HG03442 (cell line): ENCODE data around the gene L3MBTL4.

Experiments
- ATAC-seq: cut with Tn5 transposase; IDR thresholded peaks from one replicate; pipeline ENCODE4 v1.9.1; 2021; ENCODE audit warnings: mild to moderate bottlenecking, moderate library complexity; ENCODE audit not compliant: unreplicated experiment

L3MBTL4 gene

DNA sequence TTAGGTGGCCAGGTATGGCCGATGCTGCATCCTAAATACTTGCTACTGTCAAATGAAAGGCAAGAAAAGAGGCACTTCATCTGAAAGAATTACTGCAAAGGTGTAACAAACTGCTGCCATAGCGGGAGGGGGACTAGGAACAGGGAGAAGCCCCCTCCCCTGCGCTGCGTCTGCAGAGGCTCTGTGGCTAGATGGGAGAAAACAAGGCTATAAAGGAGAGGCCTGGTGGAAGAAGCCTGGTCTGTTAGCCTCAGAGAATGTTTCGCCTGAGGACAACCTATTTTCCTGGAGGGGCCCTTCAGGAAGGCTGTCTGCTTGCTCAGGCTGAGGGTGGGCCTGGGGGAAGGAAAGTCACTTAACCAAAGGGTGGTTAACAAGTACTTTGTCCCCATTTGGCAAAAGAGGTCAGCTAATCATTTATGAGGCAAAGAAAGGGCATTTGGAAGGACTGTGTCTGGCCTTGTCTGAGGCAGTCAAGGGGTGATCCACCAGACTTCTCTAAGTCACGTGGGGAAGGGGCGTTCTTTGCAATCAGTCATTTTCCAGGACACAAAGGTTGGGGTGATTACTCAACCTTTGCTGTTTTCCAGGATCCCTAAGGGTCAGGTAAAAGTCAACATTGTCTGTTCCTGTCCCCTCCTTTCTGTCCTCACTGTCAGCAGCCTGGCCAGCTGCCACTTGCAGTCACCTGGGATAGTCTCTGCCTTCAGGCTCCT, 416.4 kb downstream of the L3MBTL4 start:
- ATAC-seq: peak; percentile 22

DNA sequence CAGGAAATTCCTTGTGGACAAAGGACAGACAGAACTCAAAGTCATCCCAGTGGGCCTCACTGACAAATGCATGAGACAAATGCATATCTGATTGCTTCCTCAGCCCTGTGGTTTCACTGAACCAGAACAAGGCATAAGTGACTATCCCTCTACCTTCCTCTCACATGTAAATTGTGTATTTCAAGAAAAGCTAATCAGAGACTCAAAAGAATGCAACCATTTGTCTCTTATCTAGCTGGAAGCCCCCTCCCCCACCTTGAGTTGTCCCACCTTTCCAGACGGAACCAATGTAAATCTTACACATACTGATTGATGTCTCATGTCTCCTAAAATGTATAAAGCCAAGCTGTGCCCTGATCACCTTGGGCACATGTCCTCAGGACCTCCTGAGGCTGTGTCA, 417.4 kb downstream of the L3MBTL4 start:
- no peak for ATAC-seq

DNA sequence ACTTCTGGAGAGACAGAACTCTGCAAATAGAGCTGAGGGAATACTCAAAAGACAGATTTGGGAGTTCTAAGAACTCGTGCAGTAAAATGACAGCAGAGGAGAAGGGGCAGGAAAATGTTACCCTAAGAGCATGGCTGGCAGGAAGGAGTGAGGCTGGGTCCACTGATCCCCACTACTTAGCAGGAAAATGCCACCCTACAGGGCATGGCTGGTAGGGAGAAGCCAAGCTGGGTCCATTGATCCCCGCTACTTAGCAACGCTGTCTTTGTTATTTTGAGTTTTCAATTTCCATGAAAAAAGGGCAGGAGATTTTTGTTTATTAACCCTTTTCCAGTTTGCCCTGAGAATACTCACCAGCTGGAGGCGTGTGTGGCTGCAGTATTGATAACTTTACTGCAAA, 419.1 kb downstream of the L3MBTL4 start:
- no peak for ATAC-seq

DNA sequence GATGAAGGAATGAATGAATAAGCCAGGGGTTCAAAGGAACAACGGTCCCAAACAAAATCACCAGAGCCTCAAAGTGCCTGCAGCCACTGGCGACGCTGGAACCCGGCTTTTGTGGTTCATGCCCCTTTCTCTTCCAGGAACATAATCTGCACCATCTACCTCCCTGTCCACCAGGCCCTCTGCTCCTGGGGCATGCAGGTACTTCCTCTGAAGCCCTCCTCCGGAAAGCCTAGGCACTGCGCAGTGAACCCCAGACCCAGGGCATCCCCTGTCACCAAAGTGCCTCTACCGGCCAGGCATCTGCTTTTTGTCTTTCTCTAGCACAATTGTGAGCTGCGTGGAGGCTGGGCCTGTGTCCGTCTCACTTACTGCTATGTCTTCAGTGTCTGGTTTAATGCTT, 420.8 kb downstream of the L3MBTL4 start:
- ATAC-seq: no peak

DNA sequence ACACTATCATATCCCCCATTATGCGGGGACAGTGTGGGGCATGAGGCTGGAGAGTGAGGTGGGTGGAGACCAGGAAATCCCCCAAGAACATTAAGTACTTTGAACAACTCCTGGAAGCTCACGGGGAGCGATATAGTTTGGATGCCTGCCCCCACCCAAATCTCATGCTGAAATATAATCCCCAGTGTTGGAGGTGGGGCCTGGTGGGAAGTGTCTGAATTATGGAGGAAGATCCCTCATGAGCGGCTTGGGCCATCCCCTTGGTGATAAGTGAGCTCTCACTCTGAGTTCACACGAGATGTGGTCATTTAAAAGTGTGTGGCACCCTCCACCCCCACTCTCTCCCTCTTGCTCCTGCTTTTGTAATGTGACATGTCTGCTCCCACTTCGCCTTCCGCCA, 422.3 kb downstream of the L3MBTL4 start:
- no peak for ATAC-seq

DNA sequence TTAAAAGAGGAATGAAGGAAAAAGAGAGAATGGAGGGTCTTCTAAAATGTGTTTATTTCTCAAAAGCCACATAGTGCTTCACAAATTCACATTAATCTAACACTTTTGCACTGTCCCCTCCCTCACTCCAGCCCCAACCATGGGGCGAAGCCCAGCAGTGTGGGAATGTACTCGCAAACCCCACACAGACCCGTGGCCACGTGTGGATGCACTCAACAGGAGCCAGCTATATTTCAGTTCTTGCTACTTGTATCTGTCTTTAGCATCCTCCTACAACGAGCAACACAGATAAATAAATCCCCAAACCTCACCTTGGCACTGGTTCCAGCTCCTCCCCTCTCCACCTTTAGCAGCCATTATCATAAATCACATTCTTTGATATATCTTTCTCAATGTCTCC, 427.5 kb downstream of the L3MBTL4 start:
- ATAC-seq: no peak

DNA sequence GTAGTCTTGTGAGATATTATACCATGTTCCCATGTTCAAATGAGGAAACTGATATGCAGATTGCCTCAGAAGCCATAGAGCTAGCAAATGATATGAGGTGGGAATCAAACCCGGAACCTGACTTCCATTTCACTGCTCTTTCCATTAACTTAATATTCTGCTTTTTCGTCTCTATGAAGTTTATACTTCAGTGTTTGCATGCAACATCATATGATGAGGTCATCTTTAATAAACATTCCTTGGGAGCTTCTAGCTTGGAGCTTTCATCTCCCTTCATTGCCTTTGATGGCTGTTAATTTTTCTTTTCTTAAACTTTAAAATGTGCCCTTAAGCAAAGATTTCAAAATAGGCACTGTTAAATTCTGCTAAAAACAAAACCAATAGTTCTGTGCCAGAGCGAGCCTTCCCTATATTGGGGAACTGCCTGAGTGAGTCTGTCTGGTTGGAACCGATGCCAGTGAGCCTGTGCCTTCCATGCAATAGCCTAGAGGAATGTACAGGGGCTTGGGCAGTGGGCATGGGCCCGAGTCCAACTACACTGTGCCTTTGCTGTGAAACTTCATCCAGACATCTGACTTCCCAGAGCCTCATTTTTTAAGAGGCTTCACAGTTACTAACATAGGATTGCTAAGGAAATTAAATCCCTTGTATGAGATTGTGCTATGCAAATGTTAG, 428.3 kb downstream of the L3MBTL4 start:
- ATAC-seq: no peak

DNA sequence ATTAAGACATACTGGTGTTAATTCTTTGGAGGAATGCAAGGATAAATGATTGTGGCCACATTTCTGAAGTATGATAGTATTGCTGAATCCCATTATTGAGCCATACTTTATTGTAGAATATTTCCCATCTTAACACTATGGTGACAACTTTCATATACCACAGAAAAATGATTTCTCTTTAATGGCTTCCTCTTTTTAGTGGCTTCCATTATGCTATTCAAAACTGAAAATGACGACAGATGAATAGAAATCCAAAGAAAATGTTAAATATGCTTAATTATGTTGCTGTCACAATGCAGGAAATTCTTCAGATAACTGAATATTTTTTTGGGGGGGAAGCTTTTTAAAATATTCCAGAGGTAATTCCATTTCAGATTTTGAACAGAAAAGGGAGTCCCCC, 430.5 kb downstream of the L3MBTL4 start:
- ATAC-seq: no peak

DNA sequence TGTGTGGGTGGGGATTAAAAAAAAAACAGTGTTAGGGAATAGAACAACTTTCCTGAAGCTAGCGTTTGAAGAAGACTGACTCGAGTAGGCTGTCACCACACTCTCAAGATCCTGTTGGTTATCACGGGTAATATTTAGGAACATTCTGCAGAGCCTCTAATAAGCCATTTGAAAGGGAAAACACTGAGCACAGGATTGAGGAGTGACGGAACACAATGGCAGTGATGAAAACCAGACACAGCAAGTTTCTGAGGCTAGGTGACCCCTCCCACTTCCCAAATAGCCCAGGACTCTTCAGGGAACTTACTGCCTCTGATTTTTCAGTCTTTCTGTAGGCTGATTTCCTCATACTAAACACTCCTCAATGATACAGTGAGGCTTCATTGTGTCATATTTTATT, 431.2 kb downstream of the L3MBTL4 start:
- no peak for ATAC-seq

DNA sequence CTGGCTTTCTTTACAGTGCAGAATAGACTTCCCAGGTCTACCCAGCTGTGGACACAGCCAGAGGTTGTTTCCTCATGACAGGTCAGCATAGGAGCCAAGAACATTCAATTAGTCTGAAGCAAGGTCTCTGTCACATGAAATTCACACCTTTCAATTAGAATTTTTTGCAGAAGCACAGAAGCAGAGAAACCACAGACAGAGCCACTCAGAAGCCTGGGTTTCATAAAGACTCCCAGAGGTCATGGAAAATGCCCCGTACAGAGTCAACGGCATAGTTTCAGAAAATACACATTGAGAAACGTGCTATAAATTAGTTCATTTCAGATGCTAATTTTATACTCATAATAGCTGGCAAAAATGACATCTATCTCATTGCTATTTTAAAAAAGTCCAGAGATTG, 432.4 kb downstream of the L3MBTL4 start:
- ATAC-seq: peak; percentile 43

DNA sequence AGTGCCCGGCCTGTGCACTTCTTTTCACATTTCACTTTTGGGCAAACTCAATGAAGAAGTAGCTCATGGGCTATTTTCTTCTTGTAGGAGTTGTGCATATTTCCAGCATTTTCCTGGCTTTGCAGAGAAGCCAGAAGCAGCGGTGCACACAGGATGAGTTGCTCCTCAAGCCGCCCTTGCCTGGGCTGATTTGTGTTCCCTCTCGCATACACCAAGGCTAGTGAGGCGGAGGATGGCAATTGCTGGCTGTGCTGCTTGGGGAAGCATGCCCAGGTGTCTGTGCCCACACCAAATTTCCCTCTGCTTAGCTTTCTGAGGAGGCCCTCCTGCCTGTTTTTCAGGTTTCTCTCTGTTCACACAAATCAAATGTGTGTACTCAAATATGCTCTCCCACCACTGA, 434.0 kb downstream of the L3MBTL4 start:
- no peak for ATAC-seq

DNA sequence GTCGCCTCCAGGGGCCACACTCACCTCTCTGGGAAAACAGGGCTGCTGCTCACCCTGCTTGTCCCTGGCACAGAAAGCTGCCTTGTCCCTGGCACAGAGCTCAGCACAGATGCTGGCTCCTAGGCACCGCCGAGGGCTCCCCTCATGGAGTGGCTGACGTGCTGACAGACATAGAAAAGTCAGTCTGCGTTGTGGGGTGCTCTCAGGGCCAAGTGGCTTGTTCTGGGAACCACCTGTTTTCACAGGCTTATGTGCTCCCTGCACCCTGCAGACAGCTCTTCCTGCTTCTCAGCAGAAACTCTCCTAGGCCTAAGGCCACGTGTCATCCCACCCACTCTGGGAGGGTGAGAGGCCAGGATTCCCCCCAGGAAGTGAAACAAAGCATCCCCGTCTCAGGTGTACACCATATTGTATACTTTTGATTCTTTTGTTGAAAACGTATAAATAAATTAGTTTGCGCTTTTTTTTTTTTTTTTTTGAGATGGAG, 434.7 kb downstream of the L3MBTL4 start:
- ATAC-seq: peak; percentile 69

DNA sequence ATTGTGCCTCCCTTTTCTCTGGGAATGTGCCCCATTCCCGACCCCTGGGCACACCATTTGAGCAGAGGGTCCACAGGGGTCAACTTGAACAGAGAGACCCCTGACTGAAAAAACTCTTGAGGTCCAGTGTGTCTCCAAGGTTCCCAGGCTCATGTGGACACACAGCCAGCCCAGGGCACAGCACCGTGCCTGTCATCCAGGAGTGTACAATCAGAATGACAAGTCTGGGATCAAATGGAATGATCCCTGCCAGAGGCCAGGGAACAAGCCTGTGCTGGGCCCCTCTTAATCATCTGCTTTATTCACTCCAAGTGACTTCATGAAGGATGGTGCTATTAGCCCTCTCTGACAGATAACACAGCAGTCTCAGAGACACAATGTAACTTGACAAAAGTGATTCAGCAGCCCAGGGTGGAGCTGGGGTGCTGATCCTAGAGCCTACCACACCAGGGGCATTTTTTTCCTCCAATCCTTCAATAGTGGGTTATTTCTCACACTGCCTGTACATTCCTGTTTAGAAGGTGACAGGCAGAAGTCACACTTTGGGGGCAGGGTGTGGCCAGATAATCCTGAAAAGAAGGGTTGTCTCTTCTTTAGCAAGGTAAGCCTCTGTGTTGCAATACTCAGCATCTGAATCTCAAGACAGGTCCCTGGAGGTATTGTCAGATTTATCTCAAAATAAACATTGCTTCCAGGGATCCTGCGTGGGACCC, 435.4 kb downstream of the L3MBTL4 start:
- no peak for ATAC-seq

DNA sequence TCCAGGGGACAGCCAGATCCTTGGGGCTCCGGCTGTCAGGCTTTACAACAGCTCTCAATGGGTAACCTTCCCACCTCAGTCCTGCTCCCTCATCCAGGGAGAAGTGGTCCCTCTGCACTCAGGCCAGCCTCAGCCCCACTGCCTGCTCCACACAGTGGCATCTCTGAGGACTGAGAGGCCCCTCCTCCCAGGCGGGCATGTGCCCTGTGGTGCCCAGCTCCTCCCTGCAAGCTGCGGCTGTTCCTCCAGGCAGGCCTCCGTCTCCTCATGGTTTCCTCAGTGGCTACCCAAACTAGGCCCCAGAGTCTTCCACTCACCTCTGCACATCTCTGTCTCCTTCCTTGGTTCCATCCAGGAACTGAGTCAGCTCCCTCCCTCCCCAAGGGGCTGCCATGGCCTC, 437.7 kb downstream of the L3MBTL4 start:
- ATAC-seq: no peak

DNA sequence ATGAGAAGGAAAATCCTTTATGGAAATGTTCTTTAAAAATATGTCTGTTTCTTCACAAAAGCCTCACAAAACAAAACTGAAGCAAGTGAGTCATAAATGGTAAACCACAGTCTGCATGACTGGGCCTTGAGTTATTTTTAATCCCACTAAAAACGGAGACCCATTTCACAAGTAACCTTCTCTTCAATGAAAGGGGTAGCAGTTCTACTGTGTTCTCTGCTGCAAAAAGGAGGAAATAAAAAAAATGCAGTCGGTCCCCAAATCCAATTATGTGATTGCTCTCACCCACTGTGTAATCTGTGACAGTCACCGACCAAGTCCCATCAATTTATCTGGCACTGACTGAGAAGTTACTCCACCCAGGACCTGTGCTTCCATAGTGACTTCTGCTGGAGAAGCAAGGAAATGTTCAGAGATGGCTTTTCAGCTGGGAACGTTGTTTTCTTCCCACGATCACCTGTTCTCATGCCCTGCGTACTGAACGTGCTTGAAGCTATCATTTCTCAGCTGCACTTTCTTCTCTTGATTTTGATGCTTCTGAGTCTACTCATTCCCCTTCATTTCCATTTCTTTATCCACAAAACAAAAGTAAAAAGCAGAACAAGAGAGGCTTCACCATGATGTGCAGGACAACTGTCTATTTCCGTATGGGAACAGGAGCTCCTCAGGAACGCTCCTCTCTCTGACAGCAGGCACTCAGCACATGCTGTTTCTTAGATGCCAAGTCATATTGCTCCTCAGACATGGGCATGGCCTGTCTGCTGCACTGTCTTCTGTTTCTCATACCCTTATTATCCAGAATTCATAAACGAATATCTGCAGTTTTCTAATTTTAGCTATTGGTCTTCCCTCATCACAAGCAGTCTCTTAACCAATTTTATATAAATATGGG, 439.4 kb downstream of the L3MBTL4 start:
- peak; percentile 57 for ATAC-seq

DNA sequence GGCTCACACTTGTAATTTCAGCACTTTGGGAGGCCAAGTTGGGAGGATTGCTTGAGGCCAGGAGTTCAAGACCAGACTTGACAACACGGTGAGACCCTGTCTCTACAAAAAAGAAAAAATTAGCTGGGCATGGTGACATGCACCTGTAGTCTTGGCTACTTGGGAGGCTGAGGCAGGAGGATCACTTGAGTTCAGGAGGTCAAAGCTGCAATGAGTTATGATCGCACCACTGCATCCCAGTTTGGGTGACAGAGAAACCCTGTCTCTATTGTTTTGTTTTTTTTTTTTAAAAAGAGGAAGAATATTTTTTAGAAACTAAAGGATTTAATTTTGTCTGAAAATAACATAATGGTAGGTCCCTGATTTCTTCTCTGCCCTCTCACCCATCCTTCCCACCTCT, 440.0 kb downstream of the L3MBTL4 start:
- no peak for ATAC-seq

DNA sequence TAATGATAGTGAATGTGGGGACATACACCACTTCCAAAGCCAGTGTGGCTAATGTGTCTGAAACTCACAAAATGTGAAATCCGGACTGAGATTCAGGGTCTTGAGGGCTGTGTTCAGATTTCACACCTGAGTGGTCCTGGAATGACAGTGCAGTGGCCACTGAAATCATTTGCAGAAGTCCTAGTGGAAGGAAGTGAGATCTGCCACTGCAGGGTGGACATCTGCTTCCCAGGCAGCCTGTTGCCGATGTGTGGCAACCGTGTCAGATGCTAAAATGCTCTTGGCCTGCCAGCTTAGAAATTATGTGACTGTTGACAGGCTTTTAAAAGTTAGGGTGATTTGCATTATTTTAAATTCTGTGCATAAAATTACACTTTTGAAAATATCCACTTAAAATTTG, 441.6 kb downstream of the L3MBTL4 start:
- ATAC-seq: peak; percentile 18

DNA sequence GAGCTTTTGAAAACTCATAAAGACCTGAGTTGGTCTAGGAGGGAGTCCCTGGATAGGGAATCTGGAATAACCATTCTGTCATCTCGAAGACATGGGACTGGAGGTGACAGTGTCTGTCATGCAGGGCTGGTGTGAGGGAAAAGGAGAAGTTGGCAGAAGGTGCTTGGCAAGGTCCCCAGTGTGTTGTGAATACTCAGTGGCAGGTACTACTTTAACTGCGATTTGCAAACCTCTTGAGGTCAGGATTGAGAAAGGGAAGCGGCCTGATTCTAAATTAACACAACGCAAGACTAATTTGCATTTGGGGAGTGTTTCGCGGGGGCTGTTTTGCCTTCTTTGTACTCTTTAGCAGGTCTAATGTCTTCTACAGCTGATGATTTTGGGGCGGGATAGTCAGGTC, 442.4 kb downstream of the L3MBTL4 start:
- ATAC-seq: peak; percentile 45

DNA sequence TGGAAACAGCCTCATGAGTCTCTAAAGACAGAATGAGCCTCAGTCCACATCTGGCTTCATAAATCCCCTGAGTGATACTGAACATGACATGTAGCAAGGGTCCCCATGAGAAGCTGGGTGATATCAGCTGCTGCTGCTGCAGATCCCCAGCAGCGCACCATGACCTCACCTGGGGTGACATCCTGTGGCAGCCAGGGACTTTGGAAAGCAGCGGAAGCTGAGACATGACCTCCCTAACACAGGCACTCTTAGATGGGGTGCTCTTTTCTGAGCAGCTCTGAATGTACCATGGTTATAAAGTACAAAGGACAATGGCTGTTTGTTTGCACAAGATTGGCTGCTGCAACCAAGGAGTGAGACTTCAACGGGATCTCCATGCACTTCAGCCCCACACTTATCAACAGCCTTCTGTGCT, 444.7 kb downstream of the L3MBTL4 start:
- ATAC-seq: no peak

DNA sequence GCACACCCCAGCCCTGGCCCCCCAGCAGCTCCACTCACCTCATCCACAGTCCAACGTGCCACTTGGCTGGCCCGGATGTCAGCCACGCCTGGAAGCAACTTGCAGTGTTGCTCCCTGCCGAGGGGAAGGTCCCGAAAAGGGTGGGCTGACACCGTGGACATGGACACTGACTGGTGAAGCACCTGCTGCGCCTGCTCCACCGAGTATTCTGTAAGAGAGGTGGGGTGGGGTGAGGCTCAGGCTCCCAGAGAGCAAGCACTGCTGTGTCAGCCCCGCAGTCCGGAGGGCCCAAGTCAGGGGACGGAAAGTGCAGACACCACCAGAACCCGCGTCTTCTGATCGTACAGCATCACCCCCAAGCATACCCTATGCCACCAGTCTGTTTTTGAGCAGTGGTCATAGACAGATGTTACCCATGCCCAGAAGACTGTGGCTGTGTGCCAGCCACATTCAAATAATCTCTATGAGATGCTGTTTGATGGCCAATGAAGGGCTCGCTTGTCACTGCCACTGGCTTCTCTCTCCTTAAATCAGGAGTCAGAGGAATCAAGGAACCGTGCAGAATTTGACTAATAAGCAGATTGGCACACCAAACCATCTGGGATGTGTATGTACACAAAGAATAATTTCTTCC, 445.2 kb downstream of the L3MBTL4 start:
- no peak for ATAC-seq
